Measurements from ENCODE around the gene HHATL.

Gene HHATL

DNA sequence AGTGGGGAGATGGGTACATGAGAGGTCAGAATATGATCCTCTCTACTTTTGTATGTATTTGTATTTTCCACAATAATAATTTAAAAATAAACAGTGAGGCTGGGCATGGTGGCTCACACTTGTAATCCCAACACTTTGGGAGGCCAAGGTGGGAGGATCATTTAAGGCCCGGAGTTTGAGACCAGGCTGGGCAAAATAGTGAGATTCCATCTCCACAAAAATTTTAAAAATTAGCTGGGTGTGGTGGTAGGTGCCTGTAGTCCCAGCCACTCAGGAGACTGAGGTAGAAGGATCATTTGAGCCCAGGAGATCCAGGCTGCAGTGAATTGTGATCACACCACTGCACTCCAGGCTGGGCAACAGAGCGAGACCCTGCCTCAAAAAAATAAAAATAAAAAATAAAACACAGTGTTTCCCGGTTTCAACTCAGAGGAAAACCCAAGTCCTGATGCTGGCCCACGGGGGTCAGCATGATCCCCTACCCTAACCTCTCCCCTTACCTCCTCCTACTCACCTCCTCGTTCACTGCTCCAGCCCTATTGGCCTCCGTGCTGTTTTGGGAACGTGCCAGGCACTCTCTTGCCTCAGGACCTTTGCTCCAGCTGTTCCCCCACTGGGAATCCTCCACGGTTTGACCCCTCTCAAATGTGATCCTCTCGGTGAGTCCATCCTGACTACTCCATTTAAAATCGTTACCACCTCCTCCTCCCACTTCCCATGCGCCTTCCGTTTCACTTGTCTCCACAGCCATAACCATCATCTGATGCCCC is 20.1 kb downstream of the HHATL start:
- DNase-seq, result no peak

- no peak for DNase-seq
These were observed 21.1 kb downstream of the HHATL start for GRCh38 chr3:42681361-42682038.

DNA sequence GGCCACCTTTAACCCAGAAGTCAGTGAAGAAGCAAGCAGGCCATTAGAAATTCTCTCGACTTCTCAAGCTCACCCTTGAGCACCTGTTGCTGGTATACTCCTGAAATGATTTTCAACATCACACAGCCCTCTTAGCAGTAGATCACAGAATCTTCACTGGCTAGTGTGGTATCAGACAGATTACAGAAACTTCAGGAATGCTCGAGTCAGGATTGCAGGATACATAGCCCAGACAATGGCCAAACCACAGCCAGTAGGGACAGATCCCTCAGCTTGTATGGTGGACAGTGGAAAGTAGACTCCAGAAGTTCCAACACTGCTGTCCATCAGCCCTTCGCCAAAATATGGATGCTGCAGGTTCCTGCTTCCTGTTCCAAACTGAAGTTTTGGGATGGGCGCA is 21.8 kb downstream of the HHATL start:
- no peak for DNase-seq

DNA sequence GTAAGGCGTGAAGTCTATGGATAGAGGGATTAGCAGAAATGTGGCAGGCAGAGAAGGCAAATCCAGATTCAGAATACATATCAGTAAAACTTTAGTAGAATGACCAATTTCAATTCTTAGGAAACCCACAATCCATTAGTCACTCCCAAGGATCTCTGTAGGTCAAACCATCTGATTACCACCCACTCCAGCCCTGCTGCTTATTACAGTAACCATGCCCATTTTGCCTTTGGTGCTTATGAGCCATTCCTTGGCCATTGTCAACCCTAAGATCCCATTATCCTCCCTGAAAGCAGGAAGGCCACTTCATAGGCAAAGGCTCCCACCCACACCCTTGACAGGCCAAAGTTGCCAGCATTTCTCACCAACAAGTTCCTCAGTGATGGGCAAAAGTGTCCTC is 22.3 kb downstream of the HHATL start:
- DNase-seq, result no peak

DNA sequence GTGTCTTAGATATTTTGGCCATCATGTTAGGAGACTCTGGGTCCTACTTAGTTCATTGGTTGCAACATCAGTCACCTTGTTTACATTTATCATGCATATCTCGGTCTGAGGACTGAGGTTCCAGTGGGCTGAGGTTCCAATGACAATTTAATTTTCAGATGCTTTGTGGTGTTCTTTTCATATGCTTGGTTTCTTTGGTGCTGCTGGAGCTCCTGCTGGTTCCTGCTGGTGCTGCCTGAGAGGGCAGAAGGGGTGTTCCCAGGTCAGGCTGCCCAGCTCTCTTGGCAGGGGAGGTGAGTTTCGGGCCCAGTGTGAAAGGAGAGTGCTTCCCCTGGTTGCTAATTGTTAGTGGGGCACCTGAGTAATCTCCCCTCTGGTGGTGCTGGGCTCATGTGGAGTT is 24.2 kb downstream of the HHATL start:
- DNase-seq, result no peak

GRCh38 chr3:42675909-42676308 is 26.7 kb downstream of the HHATL start:
- no peak for DNase-seq

- no peak for DNase-seq
These were observed 28.5 kb downstream of the HHATL start for GRCh38 chr3:42674146-42674545.

GRCh38 chr3:42673082-42673481 is 29.5 kb downstream of the HHATL start:
- no peak for DNase-seq

DNA sequence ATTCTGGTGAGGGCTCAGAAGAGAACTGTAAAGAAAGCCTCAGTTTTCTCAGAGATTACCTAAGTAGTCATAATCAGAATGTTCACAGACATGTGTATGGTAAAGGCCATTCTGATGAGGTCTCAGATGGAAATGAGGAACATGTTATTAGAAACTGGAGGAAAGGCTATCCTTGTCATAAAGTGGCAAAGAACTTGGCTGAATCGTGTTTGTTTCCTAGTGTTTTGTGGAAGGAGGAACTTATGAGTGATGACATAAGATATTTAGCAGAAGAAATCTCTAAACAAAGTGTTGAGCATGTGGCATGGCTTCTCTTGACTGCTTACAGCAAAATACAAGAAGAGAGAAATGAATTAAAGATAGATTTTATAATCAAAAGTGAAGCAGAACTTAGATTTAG is 30.1 kb downstream of the HHATL start:
- DNase-seq, result no peak

DNA sequence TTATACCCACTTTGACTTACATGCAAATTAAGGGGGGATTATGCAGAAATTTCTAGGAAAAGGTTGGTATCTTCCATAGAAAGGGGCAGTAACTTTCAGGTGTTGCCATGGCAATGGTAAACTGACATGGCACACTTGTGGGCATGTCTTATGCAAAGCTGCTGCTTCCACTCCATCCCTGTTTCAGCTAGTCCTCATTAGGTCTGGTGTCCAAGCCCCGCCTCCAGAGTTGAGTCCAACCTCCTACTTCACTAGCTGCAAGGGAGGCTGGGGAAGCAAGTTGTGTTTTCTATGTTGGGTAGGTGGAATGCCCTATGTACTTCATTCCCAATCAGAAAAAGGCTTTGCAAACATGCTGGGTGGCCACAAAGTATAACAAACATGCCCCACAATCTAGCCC is 31.9 kb downstream of the HHATL start:
- no peak for DNase-seq

DNA sequence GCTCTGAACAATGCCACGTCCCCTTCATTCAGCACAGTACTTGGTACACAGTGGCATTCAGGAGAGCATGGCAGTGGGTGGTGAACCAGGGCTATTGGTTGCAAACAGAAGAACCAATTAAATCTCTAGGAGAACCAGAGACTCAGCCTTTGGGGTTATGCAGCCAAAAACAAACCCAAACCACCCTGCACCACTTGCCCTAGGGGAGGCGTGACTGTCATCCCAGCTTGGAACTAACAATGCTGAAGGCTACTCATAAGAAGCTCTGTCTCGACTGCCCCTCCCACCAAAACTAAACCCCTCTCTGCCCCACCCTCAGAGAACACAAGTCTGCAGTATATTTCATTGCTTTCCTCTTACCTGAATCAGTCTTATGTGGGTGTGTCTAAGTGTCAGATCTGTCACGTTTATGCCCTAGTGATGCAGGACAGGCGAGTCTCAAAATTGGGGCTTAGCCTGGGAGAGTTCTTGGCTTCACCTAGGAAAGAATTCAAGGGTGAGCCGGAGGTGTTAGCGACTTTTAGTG is 32.5 kb downstream of the HHATL start:
- DNase-seq, result no peak

DNA sequence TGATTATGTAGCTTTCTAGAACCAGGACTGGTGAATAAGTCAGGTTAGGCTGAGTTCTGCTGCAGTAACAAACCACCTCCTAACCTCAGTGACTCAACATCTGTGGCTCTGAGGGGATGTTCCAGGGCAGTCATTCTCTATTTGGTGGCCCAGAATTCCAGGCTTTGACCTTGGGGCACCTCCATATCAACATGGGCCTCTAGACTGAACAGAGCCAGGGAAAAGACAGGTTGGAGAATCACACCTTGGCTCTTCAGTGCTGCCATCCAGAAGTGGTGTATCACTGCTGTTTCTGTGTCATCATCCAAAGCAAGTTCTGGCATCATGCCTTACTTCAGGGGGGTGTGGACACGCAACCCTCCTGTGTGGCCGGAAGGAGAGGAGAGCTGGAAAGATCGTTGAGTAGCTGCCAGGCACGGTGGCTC is 33.8 kb downstream of the HHATL start:
- DNase-seq, result no peak

DNA sequence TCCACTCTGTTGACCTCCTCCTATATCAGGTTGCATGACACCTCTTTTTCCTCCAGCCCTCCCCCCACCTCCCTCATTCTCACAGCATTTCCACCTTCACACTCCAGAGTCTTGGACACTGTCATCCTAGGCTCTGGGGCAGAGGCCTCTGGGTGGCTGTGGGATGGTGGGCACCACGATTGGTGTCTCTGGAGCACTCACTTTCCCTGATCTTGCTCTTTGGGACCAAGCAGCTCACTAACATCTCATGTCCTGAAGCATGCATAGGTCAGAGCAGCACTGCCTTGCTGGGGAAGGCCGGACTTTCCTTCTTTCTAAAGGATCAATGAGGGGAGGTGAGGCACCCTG is 34.2 kb downstream of the HHATL start:
- DNase-seq, result no peak

DNA sequence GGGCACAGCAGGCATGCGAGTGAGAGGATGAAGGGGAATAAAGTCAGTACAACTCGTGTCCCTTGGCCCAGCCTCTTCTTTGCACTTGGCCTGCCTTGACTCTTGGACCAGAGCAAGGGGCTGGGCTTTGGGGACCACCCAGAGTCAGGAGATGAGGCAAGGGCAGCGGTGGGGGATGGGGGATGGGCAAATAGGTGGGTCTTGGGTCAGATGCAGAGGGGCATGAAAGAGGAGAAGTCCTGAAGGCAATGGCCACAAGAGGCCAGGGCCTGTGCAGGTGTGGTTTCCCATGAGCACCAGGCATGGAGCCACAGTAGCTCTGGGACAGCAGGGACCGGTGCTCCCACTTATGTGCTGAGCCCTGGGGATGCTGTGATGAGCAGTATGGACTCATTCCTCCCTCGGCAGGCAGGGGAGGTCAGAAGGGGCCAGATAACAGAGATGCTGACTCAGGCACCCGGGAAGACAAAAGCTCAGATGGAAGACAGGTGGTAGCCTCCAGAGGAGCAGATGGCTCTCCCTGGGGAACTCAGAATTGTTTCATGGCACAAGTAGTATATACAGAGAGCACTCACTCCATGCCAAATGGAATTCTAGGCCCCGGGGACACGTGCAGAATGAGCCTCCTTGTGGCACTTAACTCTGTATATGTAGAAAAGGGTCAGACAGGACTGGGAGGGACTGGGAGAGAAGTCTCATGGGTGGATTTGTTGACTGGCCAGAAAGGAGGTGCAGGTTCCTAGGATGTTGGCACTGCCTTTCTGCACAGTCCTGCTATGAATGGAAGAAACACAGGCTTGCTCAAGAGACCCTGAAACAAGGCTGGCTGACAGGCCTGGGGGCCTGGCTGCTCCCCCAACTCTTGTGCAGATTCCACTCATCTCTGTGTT is 34.8 kb downstream of the HHATL start:
- no peak for DNase-seq

- no peak for DNase-seq
These were observed 35.5 kb downstream of the HHATL start for GRCh38 chr3:42667096-42667522.

- DNase-seq, result no peak
These were observed 36.0 kb downstream of the HHATL start for GRCh38 chr3:42666577-42666998.

DNA sequence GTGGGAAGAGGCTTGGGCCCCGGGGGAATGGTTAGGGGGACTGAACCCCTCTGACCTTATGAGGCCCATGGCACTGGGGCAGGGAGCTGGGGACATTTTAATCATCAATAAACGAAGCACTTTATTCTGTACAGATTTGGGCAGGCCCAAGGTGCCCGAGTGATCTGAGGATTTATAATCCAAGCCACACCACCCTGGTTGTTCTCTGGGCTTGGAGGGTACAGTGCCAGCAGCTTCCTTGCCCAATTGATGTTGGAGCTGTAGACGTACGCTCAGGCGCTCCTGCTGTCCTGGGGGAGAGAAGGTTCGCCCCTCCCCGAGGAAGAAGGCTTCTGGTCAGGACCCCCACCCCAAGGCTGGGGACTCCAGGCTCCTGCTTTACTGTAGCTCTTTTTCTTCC is 36.6 kb downstream of the HHATL start:
- no peak for DNase-seq

GRCh38 chr3:42665050-42665878 is 37.3 kb downstream of the HHATL start:
- DNase-seq, result no peak

DNA sequence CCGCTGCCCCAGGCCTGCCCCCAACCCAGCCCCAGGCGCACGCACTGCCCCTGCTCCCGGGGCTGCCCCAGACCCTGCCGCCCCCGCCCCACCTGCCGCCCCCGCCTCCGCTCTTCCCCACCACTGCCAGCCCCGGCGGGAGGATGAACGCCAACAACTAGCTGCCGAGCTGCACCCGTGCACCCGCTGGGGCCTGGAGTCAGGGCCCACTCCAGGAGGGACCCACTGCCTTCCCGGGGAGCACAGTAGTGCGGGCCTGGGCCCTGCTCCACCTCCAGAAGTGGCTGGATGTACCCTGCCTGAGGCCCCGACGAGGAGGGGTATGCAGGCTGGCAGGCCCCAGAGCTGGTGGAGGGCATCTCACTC is 38.2 kb downstream of the HHATL start:
- no peak for DNase-seq

DNA sequence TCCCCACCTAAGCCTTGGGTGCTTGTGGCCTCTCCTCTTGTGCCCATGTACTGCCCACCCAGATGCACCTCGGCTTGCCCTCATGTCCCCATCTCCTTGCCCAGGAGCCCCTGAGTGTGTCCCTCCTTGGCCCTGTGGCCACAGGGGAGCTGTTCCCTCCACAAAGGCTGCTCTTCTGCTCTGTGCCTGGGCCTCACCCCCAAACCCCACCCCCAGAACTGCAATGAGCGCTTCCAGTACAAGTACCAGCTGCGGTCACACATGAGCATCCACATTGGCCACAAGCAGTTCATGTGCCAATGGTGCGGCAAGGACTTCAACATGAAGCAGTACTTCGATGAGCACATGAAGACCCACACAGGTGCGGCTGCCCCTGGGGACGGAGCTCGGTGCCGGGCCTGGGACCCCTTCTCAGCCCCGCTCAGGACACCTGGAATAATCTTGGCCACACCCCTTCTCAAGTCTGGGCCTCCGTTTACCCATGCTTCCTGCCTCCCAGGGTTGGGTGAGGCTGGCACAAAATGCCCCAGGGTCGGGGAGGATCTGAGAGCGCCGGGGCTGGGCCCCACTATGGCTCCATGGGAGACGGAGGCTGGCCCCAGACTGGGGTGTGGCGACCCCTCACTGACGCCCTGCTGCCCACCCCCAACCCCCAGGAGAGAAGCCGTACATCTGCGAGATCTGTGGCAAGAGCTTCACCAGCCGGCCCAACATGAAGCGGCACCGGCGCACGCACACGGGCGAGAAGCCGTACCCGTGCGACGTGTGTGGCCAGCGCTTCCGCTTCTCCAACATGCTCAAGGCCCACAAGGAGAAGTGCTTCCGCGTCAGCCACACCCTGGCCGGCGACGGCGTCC is 38.8 kb downstream of the HHATL start:
- peak; percentile 34 for DNase-seq

GRCh38 chr3:42662813-42663535 is 39.6 kb downstream of the HHATL start:
- no peak for DNase-seq
